HEK293 (cell line): ENCODE data around the gene PLSCR5.

Source experiments
- CTCF ChIP-seq: fragments of 450-650 bp; formaldehyde crosslinking; IDR thresholded peaks from 2 replicates; pipeline ENCODE4 v1.5.1; 2016; ENCODE audit warnings: missing biosample characterization, missing genetic modification characterization
- ZBTB17 ChIP-seq: fragments of 450-650 bp; formaldehyde crosslinking; IDR thresholded peaks from 2 replicates; pipeline ENCODE4 v1.5.1; 2016; ENCODE audit warnings: missing biosample characterization, missing genetic modification characterization
- ZNF610 ChIP-seq: fragments of 450-650 bp; formaldehyde crosslinking; IDR thresholded peaks from 2 replicates; pipeline ENCODE4 v1.5.1; 2016; ENCODE audit warnings: missing biosample characterization, missing genetic modification characterization, borderline replicate concordance
- ZNF654 ChIP-seq: fragments of 450-650 bp; formaldehyde crosslinking; IDR thresholded peaks from 2 replicates; pipeline ENCODE4 v1.5.1; 2016; ENCODE audit warnings: low read depth, missing biosample characterization, missing genetic modification characterization

DNA sequence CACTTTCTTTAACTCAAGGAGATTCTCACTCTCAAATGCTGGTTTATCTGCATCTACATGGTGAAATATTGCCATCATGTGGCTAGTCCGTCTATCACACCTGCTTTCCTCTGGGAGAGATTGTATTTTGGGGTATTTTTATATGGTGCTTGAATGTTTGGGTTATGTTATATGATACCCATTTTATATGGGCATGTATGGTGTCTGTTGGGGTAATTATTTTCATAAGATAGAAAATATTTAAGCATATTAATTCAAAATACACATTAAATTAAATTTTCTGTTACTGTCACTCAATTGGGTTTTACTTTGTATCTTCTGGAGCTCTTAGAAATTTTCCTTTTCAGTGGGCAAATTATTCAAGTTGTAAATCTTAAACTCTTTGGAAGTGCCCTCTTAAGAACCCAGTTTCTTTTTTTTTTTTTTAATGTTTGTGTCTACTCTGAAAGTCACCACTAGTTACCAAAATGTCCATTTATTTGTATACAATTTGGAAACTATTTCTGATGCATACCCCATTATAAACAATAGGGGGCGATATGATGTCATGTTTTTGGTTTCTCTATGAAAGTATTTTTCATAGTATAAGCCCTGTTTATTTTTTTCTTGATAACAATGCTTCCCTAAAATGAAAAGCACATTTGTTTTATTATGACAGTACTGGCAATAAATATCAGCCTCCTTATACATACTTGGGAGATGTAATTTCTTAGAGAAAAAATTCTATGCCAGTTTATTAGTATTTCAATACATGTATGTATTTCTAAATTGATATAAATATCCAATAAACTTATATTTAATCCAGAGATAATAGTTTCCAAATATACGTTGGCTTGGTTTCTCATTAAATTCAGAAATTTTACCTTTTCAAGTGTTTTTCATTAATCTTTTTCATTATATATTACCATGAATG lies 36.1 kb upstream of the PLSCR5 start:
- TF ChIP-seq ZNF610 (tag by site-specific recombination) (no peak), ZNF654 (tag by site-specific recombination) (peak; percentile 70), CTCF (no peak), ZBTB17 (no peak)
